Measurements from ENCODE around the gene TEAD3. TPM values are rescaled to one million over a fixed set of nuclear protein-coding genes. Genes with fewer than 3 reads are reported as not detected.

The TEAD3 gene
- total and polyA plus RNA-seq, 12 donors: 27.9 to 54.4 (median 34.4) TPM

DNA sequence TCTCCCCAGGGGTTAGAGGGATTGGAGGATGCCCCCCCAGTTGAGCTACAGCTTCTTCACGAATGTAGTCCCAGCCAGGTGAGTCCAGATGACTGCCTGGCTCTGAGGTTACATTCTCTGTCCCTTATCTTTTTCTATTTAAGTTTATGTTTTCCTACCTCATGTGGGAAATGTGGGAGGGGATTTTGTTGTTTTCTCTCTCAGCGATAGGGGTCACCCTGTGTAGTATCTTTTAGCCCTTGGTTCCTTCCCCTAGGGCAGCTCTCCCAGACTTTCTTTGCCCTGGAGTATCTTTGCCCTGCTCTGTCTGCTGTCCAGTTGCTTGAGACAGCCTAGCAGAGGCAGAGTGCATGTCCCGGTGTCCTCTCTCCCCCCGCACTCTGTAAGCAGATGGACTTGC is 39.0 kb downstream of the TEAD3 start:
- DNase-seq: no peak
- Histone ChIP-seq H3K27ac (no peak overlapping the region), H3K4me1 (peaks cover 3 to 26% (median 19%) of the 10 kb centered on the region in 9 donors), H3K27me3 (no peaks in the 10 kb centered on the region), H3K4me3 (no peak overlapping the region), H3K9me3 (no peaks in the 10 kb centered on the region), H3K36me3 (peaks cover 0 to 58% (median 8%) of the 10 kb centered on the region in 9 donors)
- intact Hi-C loops (cut with DNase I): no loop called here
- WGBS, 2 donors: 76 to 80% methylated on average over 4 of the region's 4 CpGs
- no peak for ATAC-seq
- TF ChIP-seq, protein P1, sequence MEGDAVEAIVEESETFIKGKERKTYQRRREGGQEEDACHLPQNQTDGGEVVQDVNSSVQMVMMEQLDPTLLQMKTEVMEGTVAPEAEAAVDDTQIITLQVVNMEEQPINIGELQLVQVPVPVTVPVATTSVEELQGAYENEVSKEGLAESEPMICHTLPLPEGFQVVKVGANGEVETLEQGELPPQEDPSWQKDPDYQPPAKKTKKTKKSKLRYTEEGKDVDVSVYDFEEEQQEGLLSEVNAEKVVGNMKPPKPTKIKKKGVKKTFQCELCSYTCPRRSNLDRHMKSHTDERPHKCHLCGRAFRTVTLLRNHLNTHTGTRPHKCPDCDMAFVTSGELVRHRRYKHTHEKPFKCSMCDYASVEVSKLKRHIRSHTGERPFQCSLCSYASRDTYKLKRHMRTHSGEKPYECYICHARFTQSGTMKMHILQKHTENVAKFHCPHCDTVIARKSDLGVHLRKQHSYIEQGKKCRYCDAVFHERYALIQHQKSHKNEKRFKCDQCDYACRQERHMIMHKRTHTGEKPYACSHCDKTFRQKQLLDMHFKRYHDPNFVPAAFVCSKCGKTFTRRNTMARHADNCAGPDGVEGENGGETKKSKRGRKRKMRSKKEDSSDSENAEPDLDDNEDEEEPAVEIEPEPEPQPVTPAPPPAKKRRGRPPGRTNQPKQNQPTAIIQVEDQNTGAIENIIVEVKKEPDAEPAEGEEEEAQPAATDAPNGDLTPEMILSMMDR (IDR thresholded peaks at IDR 0.05): no peak

DNA sequence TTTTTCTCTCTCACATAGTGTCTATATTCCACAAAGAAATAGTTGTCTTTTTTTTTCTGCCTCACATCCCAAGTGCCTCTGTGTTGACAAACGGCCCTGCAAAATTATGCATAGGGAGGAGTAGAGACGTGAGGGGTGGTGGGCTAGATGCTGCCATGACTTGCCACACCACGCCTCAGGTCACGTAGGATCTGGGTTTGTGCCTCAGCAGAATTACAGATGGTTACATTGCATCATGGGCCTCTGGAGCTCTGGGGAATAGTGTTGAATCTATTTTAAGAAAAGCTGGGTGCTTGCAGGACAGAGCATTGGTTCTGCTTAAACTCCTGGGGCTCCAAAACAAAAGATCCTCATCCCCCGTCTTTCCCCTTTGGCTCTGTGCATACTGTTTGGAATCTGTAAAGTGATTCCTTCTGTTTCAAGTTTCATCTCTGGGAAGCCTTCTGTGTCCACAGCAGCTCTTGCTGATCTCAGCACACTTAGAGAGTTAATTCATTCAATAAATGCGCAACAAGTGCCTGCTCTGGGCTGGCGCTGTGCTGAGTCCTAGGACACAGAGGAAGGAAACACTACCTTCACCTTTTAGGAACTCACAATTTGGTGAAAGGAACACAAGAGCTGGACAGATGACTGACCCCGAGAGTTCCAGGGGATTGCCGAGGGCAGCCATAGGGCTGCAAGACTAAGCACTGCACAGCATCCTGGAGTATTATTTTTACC is 42.3 kb downstream of the TEAD3 start:
- 63 to 66% methylated on average over 9 of the region's 9 CpGs for WGBS, 2 donors

DNA sequence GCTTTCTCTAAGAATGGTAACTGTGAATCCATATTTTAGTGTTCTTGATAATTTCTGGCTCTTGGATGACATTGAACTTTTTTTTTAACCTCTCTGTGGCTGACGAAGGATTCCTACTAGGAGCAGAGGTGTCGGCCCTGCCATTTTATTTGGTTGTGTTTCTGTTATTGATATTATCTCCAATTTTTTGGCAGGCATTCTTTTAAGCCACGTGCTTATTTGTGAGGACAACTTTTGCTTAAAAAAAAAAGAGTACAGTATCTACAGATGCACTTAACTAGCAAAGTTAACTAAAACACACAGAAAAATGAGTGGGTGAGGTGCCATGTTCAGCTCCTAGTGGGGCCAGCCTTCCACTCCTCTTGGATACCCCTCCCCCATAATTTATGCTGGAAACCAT is 43.6 kb downstream of the TEAD3 start:
- intact Hi-C loops (cut with DNase I): loop anchor here in 3 of 10 donors (5.0 kb wide), 1 partner anchor 156 kb away; the partner anchor contains the start of gene DEF6 (in 3 of the 3)

More for the DNA sequence above, 42.3 kb downstream of the TEAD3 start:
- Histone ChIP-seq H3K27me3 (no peaks in the 10 kb centered on the region), H3K4me3 (no peak overlapping the region), H3K27ac (peak overlapping the region in 3 of 10 donors; percentile 4 to 22 (median 10)), H3K9me3 (no peaks in the 10 kb centered on the region), H3K36me3 (peaks cover 0 to 35% (median 6%) of the 10 kb centered on the region in 9 donors), H3K4me1 (peaks cover 3 to 38% (median 29%) of the 10 kb centered on the region in 9 donors)
- no peak for DNase-seq
- intact Hi-C loops (cut with DNase I): loop anchor here in 3 of 10 donors (5.0 kb wide), 1 partner anchor 157 kb away; the partner anchor contains the start of gene DEF6 (in 3 of the 3)
- TF ChIP-seq, protein P1 (IDR thresholded peaks at IDR 0.05): no peak
- ATAC-seq: no peak

More for the DNA sequence above, 43.6 kb downstream of the TEAD3 start:
- ATAC-seq (no peak), DNase-seq (no peak)
- TF ChIP-seq, protein P1 (IDR thresholded peaks at IDR 0.05): no peak
- H3K4me1 ChIP-seq: peaks cover 3 to 44% (median 29%) of the 10 kb centered on the region in 9 donors
- H3K27ac ChIP-seq: peak overlapping the region in 3 of 10 donors; percentile 3 to 78 (median 70)
- H3K4me3 ChIP-seq: peak overlapping the region in 9 of 10 donors; percentile 2 to 79 (median 68)
- H3K36me3 ChIP-seq: peaks cover 0 to 24% (median 3%) of the 10 kb centered on the region in 9 donors
- H3K27me3 ChIP-seq: no peaks in the 10 kb centered on the region
- 11 to 20% methylated on average over 3 of the region's 3 CpGs for WGBS, 2 donors
- no peaks in the 10 kb centered on the region for H3K9me3 ChIP-seq

Measured in heart right ventricle (tissue), 16 donors.